HepG2 (cell line): Measurements from ENCODE around the gene TADA2A. TPM values are rescaled to one million over a fixed set of nuclear protein-coding genes. Genes with fewer than 3 reads are reported as not detected.
A peak's percentile ranks its signal among the peaks of the same experiment; 100 is the strongest.

Source experiments
- BCL6 ChIP-seq: IDR thresholded peaks from 2 replicates; pipeline ENCODE4 v1.6.1; 2016; ENCODE audit warnings: missing genetic modification reagents, missing compliant biosample characterization
- CSRNP1 ChIP-seq: sonication (generic); formaldehyde crosslinking; IDR thresholded peaks from 2 replicates; pipeline ENCODE4 v1.8.1; 2023; ENCODE audit warnings: mild to moderate bottlenecking, missing genetic modification reagents
- EHMT2 ChIP-seq: fragments of 200-600 bp; sonication (generic); IDR thresholded peaks from 2 replicates; pipeline ENCODE4 v1.7.0; 2017; ENCODE audit warnings: antibody characterized with exemption, low read depth, low read length, borderline replicate concordance
- ELF1 ChIP-seq: sonication (generic); formaldehyde crosslinking; IDR thresholded peaks from 2 replicates; pipeline ENCODE4 v1.4.0; 2020; ENCODE audit warnings: missing genetic modification reagents
- ELF4 ChIP-seq: sonication (generic); formaldehyde crosslinking; IDR thresholded peaks from 2 replicates; pipeline ENCODE4 v1.5.0; 2020; ENCODE audit warnings: missing genetic modification reagents, mild to moderate bottlenecking, moderate library complexity, borderline replicate concordance
- GATAD2A ChIP-seq: IDR thresholded peaks from 2 replicates; pipeline ENCODE4 v1.6.1; 2016
- HDAC6 ChIP-seq: fragments of 200-600 bp; sonication (generic); IDR thresholded peaks from 2 replicates; pipeline ENCODE4 v1.7.0; 2017; ENCODE audit warnings: mild to moderate bottlenecking, antibody characterized with exemption, low read length, low read depth
- HMG20A ChIP-seq: IDR thresholded peaks from 2 replicates; pipeline ENCODE4 v1.6.1; 2016; ENCODE audit warnings: borderline replicate concordance
- HNF4A ChIP-seq: sonication (generic); formaldehyde crosslinking; IDR thresholded peaks from 2 replicates; pipeline ENCODE4 v1.4.0; 2020; ENCODE audit warnings: missing genetic modification reagents
- KDM2A ChIP-seq: sonication (generic); formaldehyde crosslinking; IDR thresholded peaks from 2 replicates; pipeline ENCODE4 v1.4.0; 2020; ENCODE audit warnings: low read depth, missing genetic modification reagents, borderline replicate concordance
- RORA ChIP-seq: sonication (generic); formaldehyde crosslinking; IDR thresholded peaks from 2 replicates; pipeline ENCODE4 v1.5.0; 2020; ENCODE audit warnings: mild to moderate bottlenecking, missing genetic modification reagents, moderate library complexity
- SAP130 ChIP-seq: IDR thresholded peaks from 2 replicates; pipeline ENCODE4 v1.6.1; 2016; ENCODE audit warnings: low read depth
- TGIF2 ChIP-seq: IDR thresholded peaks from 2 replicates; pipeline ENCODE4 v1.6.1; 2016; ENCODE audit warnings: control low read depth, missing compliant biosample characterization
- TRIM24 ChIP-seq: sonication (generic); formaldehyde crosslinking; IDR thresholded peaks from 2 replicates; pipeline ENCODE4 v1.8.0; 2022; ENCODE audit warnings: mild to moderate bottlenecking, missing genetic modification reagents
- TSC22D2 ChIP-seq: sonication (generic); formaldehyde crosslinking; IDR thresholded peaks from 2 replicates; pipeline ENCODE4 v1.5.1; 2020; ENCODE audit warnings: missing genetic modification reagents, mild to moderate bottlenecking, borderline replicate concordance
- U2AF1 ChIP-seq: fragments of 200-400 bp; formaldehyde crosslinking; optimal IDR thresholded peaks from 2 replicates; pipeline ENCODE3; 2017; ENCODE audit warnings: mild to moderate bottlenecking, low read depth, low read length
- ZBTB37 ChIP-seq: sonication (generic); formaldehyde crosslinking; IDR thresholded peaks from 2 replicates; pipeline ENCODE4 v1.4.0; 2020; ENCODE audit warnings: mild to moderate bottlenecking, missing genetic modification reagents
- ZNF3 ChIP-seq: IDR thresholded peaks from 2 replicates; pipeline ENCODE4 v1.7.0; 2017; ENCODE audit warnings: inconsistent platforms
- ZNF317 ChIP-seq: sonication (generic); formaldehyde crosslinking; IDR thresholded peaks from 2 replicates; pipeline ENCODE4 v1.5.0; 2020; ENCODE audit warnings: mild to moderate bottlenecking, missing genetic modification reagents
- ZNF609 ChIP-seq: sonication (generic); formaldehyde crosslinking; IDR thresholded peaks from 2 replicates; pipeline ENCODE4 v1.4.0; 2020; ENCODE audit warnings: mild to moderate bottlenecking, missing genetic modification reagents, borderline replicate concordance
- ZNF629 ChIP-seq: sonication (generic); formaldehyde crosslinking; conservative IDR thresholded peaks from 2 replicates; pipeline ENCODE4 v1.5.0; 2020; ENCODE audit warnings: missing genetic modification reagents
- polyA plus RNA-seq, 8 experiments: library from polyadenylated mRNA; depleted of rRNA in 3 of 8; stranded (reverse) in 7 of 8; unstranded in 1 of 8; fragments of >200 nt; fragmentation: Illumina TruSeq in 4 of 8; extraction: Trizol in 4 of 8; gene quantifications; 2 replicates each; pipeline versions ENCODE4 v1.2.1 to v1.2.3, GENCODE V29; 2011 to 2016; ENCODE audit warnings: low read depth in 4 of 8, missing spikeins in 1 of 8, mixed read lengths in 1 of 8; ENCODE audit not compliant: insufficient read depth in 1 of 8
- total RNA-seq, 5 experiments: library from RNA; depleted of rRNA; stranded (reverse); fragments of >200 nt; fragmentation: Illumina TruSeq; extraction: Trizol; gene quantifications; 2 replicates each; pipeline ENCODE4 v1.2.3, GENCODE V29; 2016; ENCODE audit warnings: low read depth in 1 of 5
- TF ChIP-seq, protein P1 (sequence below): sonication (generic); formaldehyde crosslinking; IDR thresholded peaks from 2 replicates; pipeline ENCODE4 v1.4.0; 2020; ENCODE audit warnings: missing genetic modification reagents, mild to moderate bottlenecking, borderline replicate concordance

Gene TADA2A
- total and polyA plus RNA-seq, 2 of the 13 experiments (the other 11 are each of a cell fraction or from before 2014, with no cell fraction given) = 8.0 to 14.0 TPM

DNA sequence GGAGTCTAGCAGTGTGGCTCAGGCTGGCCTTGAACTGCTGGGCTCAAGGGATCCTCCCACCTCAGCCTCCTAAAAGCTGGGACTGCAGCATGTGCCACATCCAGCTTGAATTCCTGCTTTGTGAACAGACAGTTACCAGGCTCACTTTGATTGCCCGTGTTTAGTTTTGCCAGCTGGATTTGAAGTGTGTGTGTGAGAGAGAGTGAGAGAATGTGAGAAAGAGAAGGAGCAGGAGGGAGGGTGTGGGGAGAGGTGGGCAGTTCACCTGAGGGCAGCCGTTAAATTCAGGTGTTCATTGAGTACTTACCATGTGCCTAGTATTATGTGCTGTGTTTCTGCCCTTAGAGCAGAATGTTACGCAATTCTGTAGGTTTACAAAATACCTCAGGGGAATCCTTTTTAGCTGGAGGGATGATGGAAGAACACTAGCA, 87.7 kb downstream of the TADA2A start (continued):
- TF ChIP-seq SAP130 (CRISPR knock-in tag) (peak; percentile 58), TRIM24 (CRISPR knock-in tag) (no peak), ELF4 (CRISPR knock-in tag) (no peak), EHMT2 (no peak), ELF1 (CRISPR knock-in tag) (no peak), TGIF2 (CRISPR knock-in tag) (no peak), CSRNP1 (CRISPR knock-in tag) (no peak), TSC22D2 (no peak), HDAC6 (no peak), ZBTB37 (CRISPR knock-in tag) (no peak), ZNF629 (CRISPR knock-in tag) (no peak), U2AF1 (no peak), ZNF609 (no peak), ZNF3 (CRISPR knock-in tag) (no peak), BCL6 (CRISPR knock-in tag) (0 out of 2 replicates have a peak, but pooled peaks have one; percentile 36), GATAD2A (CRISPR knock-in tag) (peak; percentile 9; the same call in 1 of the 2 replicates), HMG20A (no peak; the same call in 1 of the 2 replicates), HNF4A (peak; percentile 38), KDM2A (CRISPR knock-in tag) (no peak), RORA (CRISPR knock-in tag) (no peak), ZNF317 (CRISPR knock-in tag) (peak; percentile 49; the same call in 1 of the 2 replicates)
- TF ChIP-seq, protein P1, sequence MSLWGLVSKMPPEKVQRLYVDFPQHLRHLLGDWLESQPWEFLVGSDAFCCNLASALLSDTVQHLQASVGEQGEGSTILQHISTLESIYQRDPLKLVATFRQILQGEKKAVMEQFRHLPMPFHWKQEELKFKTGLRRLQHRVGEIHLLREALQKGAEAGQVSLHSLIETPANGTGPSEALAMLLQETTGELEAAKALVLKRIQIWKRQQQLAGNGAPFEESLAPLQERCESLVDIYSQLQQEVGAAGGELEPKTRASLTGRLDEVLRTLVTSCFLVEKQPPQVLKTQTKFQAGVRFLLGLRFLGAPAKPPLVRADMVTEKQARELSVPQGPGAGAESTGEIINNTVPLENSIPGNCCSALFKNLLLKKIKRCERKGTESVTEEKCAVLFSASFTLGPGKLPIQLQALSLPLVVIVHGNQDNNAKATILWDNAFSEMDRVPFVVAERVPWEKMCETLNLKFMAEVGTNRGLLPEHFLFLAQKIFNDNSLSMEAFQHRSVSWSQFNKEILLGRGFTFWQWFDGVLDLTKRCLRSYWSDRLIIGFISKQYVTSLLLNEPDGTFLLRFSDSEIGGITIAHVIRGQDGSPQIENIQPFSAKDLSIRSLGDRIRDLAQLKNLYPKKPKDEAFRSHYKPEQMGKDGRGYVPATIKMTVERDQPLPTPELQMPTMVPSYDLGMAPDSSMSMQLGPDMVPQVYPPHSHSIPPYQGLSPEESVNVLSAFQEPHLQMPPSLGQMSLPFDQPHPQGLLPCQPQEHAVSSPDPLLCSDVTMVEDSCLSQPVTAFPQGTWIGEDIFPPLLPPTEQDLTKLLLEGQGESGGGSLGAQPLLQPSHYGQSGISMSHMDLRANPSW (CRISPR knock-in tag) = no peak
